Stomach (tissue), 4 donors: Measurements from ENCODE around the gene KCNQ5.

ENCODE experiments used
- CTCF ChIP-seq, 7 experiments: fragments of 450-650 bp in 4 of 7; fragments of 200-600 bp in 3 of 7; sonication (generic) in 3 of 7; IDR thresholded peaks; one replicate each; pipeline ENCODE4 v1.5.1; 2016 to 2019; ENCODE audit warnings: antibody characterized with exemption in 7 of 7, control low read depth in 2 of 7, mild to moderate bottlenecking in 1 of 7
- POLR2A ChIP-seq, 4 donors: fragments of 450-650 bp; IDR thresholded peaks; one replicate each; pipeline ENCODE4 v1.6.1; 2016; ENCODE audit warnings: antibody characterized with exemption in 4 of 4, control low read depth in 2 of 4, mild to moderate bottlenecking in 1 of 4, moderate library complexity in 1 of 4
- POLR2AphosphoS5 ChIP-seq, 3 donors: sonication (generic); formaldehyde crosslinking; IDR thresholded peaks; one replicate each; pipeline ENCODE4 v1.6.1; 2016; ENCODE audit warnings: antibody characterized with exemption in 3 of 3

GRCh38 chr6:73227606-73228255 is 605.9 kb downstream of the KCNQ5 start:
- no peak for TF ChIP-seq CTCF (IDR thresholded peaks at IDR 0.05)
- no peak for TF ChIP-seq POLR2AphosphoS5 (IDR thresholded peaks at IDR 0.05)
- no peak for TF ChIP-seq POLR2A (IDR thresholded peaks at IDR 0.05)
